ENCODE results near the gene PRKAG2.

The PRKAG2 gene

GRCh38 chr7:151831606-151832005, 45.3 kb downstream of the PRKAG2 start:
- TF ChIP-seq USF1 (IDR thresholded peaks at IDR 0.05) (no peak), FOXM1 (IDR thresholded peaks at IDR 0.05; ENCODE audit: borderline replicate concordance, low read depth) (no peak)

- TF ChIP-seq YY1 (IDR thresholded peaks at IDR 0.05; ENCODE audit: low read depth) (no peak), CREB1 (IDR thresholded peaks at IDR 0.05; ENCODE audit: low read depth) (no peak), EP300 (IDR thresholded peaks at IDR 0.05; ENCODE audit: borderline replicate concordance) (no peak), FOXM1 (IDR thresholded peaks at IDR 0.05; ENCODE audit: borderline replicate concordance, low read depth) (no peak), MAX (IDR thresholded peaks at IDR 0.05) (no peak), NFIC (IDR thresholded peaks at IDR 0.05) (no peak), REST (IDR thresholded peaks at IDR 0.05; ENCODE audit: low read depth) (no peak)
These were observed 46.6 kb downstream of the PRKAG2 start for GRCh38 chr7:151830121-151830830.

GRCh38 chr7:151829707-151830106, 47.2 kb downstream of the PRKAG2 start:
- no peak for TF ChIP-seq NFIC (IDR thresholded peaks at IDR 0.05)
- TF ChIP-seq EP300 (IDR thresholded peaks at IDR 0.05; ENCODE audit: borderline replicate concordance): no peak

GRCh38 chr7:151827620-151828019, 49.3 kb downstream of the PRKAG2 start:
- no peak for TF ChIP-seq REST (IDR thresholded peaks at IDR 0.05; ENCODE audit: low read depth)
- no peak for TF ChIP-seq ZBTB7A (IDR thresholded peaks at IDR 0.05; ENCODE audit: low read depth)
- no peak for TF ChIP-seq EGR1 (IDR thresholded peaks at IDR 0.05)
- TF ChIP-seq TAF1 (IDR thresholded peaks at IDR 0.05; ENCODE audit: low read depth): no peak
- TF ChIP-seq CREB1 (IDR thresholded peaks at IDR 0.05; ENCODE audit: low read depth): no peak
- TF ChIP-seq YY1 (IDR thresholded peaks at IDR 0.05; ENCODE audit: low read depth): no peak
- TF ChIP-seq USF1 (IDR thresholded peaks at IDR 0.05): no peak
- no peak for TF ChIP-seq FOXM1 (IDR thresholded peaks at IDR 0.05; ENCODE audit: borderline replicate concordance, low read depth)
- no peak for TF ChIP-seq TCF12 (IDR thresholded peaks at IDR 0.05; ENCODE audit: low read depth)
- no peak for TF ChIP-seq CEBPB (IDR thresholded peaks at IDR 0.05)
- TF ChIP-seq MAX (IDR thresholded peaks at IDR 0.05): no peak
- TF ChIP-seq TEAD4 (IDR thresholded peaks at IDR 0.05): no peak
- TF ChIP-seq EP300 (IDR thresholded peaks at IDR 0.05; ENCODE audit: borderline replicate concordance): no peak
- TF ChIP-seq RAD21 (IDR thresholded peaks at IDR 0.05; ENCODE audit: low read depth): no peak

- no peak for TF ChIP-seq EGR1 (IDR thresholded peaks at IDR 0.05)
- TF ChIP-seq EP300 (IDR thresholded peaks at IDR 0.05; ENCODE audit: borderline replicate concordance): no peak
- no peak for TF ChIP-seq USF1 (IDR thresholded peaks at IDR 0.05)
- TF ChIP-seq TAF1 (IDR thresholded peaks at IDR 0.05; ENCODE audit: low read depth): no peak
- no peak for TF ChIP-seq FOXM1 (IDR thresholded peaks at IDR 0.05; ENCODE audit: borderline replicate concordance, low read depth)
- no peak for TF ChIP-seq TEAD4 (IDR thresholded peaks at IDR 0.05)
- TF ChIP-seq NFIC (IDR thresholded peaks at IDR 0.05): no peak
- TF ChIP-seq CEBPB (IDR thresholded peaks at IDR 0.05): no peak
- no peak for TF ChIP-seq TCF12 (IDR thresholded peaks at IDR 0.05; ENCODE audit: low read depth)
- no peak for TF ChIP-seq YY1 (IDR thresholded peaks at IDR 0.05; ENCODE audit: low read depth)
- no peak for TF ChIP-seq CREB1 (IDR thresholded peaks at IDR 0.05; ENCODE audit: low read depth)
- no peak for TF ChIP-seq RAD21 (IDR thresholded peaks at IDR 0.05; ENCODE audit: low read depth)
- no peak for TF ChIP-seq ZBTB7A (IDR thresholded peaks at IDR 0.05; ENCODE audit: low read depth)
- no peak for TF ChIP-seq REST (IDR thresholded peaks at IDR 0.05; ENCODE audit: low read depth)
- no peak for TF ChIP-seq MAX (IDR thresholded peaks at IDR 0.05)
These were observed 51.2 kb downstream of the PRKAG2 start for GRCh38 chr7:151825721-151826120.
